ENCODE results near the gene SLC9B1. TPM values are rescaled to one million over a fixed set of nuclear protein-coding genes. Genes with fewer than 3 reads are reported as not detected.

The SLC9B1 gene
- total and polyA plus RNA-seq, 2 of the 8 experiments (the other 6 are each of a cell fraction or from before 2014, with no cell fraction given): 0.08 to 0.19 TPM

DNA sequence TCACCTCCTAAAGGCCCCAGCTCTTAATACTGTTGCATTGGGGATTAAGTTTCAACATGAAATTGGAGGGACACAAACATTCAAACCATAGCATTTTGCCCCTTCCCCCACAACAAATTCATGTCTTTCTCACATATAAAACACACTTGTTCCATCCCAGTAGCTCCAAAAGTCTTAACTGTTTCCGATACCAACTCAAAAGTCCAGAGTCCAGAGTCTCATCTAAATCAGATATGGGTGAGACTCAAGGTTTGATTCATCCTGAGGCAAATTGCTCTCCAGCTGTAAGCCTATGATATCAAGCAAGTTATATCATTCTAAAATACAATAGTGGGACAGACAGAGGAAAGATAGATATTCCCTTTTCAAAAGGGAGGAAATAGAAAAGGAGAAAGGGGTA lies 8.7 kb downstream of the SLC9B1 start:
- Histone ChIP-seq H4K91ac (replicated peaks; ENCODE audit: insufficient read length, low read length) (no peak overlapping the region), H2BK12ac (ENCODE audit: low read depth, low read length) (no peak overlapping the region), H3K23me2 (ENCODE audit: low read depth, low read length) (no peaks in the 10 kb centered on the region), H3K79me1 (ENCODE audit: low read depth, low read length) (no peaks in the 10 kb centered on the region), H3K18ac (ENCODE audit: extremely low read depth, low read length) (no peak overlapping the region), H3K9me3 (ENCODE audit: insufficient read depth in 2 of 2, low read depth in 1 of 2, low read length in 1 of 2) (no peaks in the 10 kb centered on the region), H3K4me1 (replicated peaks in 1 of 4; ENCODE audit: control insufficient read depth in 3 of 4, insufficient read depth in 4 of 4, low read length in 3 of 4) (no peaks in the 10 kb centered on the region), H2BK120ac (replicated peaks; ENCODE audit: low read depth, low read length) (no peak overlapping the region), H2AFZ (ENCODE audit: low read length) (no peak overlapping the region), H4K8ac (ENCODE audit: extremely low read depth, insufficient read depth, low read length) (no peak overlapping the region), H3K4ac (replicated peaks; ENCODE audit: insufficient read length, low read depth, low read length) (no peak overlapping the region), H2AK5ac (ENCODE audit: low read depth, low read length) (no peak overlapping the region), H3K56ac (replicated peaks; ENCODE audit: insufficient read length, low read depth, low read length) (no peak overlapping the region), H3K27ac (ENCODE audit: low read depth, low read length) (no peak overlapping the region), H2BK15ac (ENCODE audit: low read length) (no peak overlapping the region), H3K27me3 (replicated peaks in 1 of 4; ENCODE audit: control insufficient read depth in 3 of 4, extremely low read depth in 1 of 4, insufficient read depth in 3 of 4, low read length in 3 of 4) (no peaks in the 10 kb centered on the region), H3K23ac (ENCODE audit: insufficient read length) (no peak overlapping the region), H3K9ac (replicated peaks in 1 of 4; ENCODE audit: extremely low read depth in 1 of 4, low read depth in 3 of 4, low read length in 3 of 4) (no peak overlapping the region), H3K14ac (ENCODE audit: insufficient read length) (no peak overlapping the region), H4K20me1 (replicated peaks in 1 of 2; ENCODE audit: control insufficient read depth in 1 of 2, insufficient read depth in 2 of 2, low read length in 2 of 2) (no peaks in the 10 kb centered on the region), H2BK20ac (ENCODE audit: low read length) (no peak overlapping the region), H3K79me2 (ENCODE audit: control insufficient read depth in 1 of 2, insufficient read depth in 2 of 2, low read length in 2 of 2) (no peaks in the 10 kb centered on the region), H3K4me3 (ENCODE audit: extremely low read depth in 1 of 4, insufficient read depth in 2 of 4, low read depth in 3 of 4, low read length in 4 of 4) (no peak overlapping the region), H3K4me2 (ENCODE audit: insufficient read depth in 1 of 2, low read depth in 2 of 2, low read length in 2 of 2) (no peak overlapping the region), H4K5ac (ENCODE audit: insufficient read length, low read depth, low read length) (no peak overlapping the region), H3K36me3 (ENCODE audit: control insufficient read depth in 2 of 4, insufficient read depth in 4 of 4, low read length in 3 of 4) (no peaks in the 10 kb centered on the region), H2BK5ac (ENCODE audit: low read depth, low read length) (no peak overlapping the region)
- WGBS, 2 experiments (ENCODE audit: extremely low coverage in 1 of 2, insufficient coverage in 1 of 2, insufficient read length in 1 of 2, insufficient replicate concordance in 2 of 2, low coverage in 1 of 2, low lambda C conversion rate in 2 of 2, missing lambda C conversion rate in 1 of 2): 94% methylated on average over 1 of the region's 1 CpG; no CpG with 5 or more reads in 1 of the 2 experiments
- DNase-seq (ENCODE audit: low read depth in 1 of 2, low spot score in 2 of 2) (no peak), FAIRE-seq (no peak)
- ChIA-PET POLR2A (ENCODE audit: partially characterized antibody) (interaction anchor here (1.1 to 1.4 kb wide), 2 partner anchors 183 to 185 kb away, joined by 3 read pairs; partner anchors contain the start of gene UBE2D3), CTCF (ENCODE audit: partially characterized antibody) (interaction anchor here (0.7 to 2.4 kb wide), 11 partner anchors 15 to 486 kb away, joined by 3 to 15 read pairs (median 4); no protein-coding TSS in a partner anchor)
- TF ChIP-seq EP300 (IDR thresholded peaks at IDR 0.05; ENCODE audit: borderline replicate concordance in 1 of 2, low read depth in 2 of 2, low read length in 2 of 2) (no peak), CBX8 (IDR thresholded peaks at IDR 0.05; ENCODE audit: borderline replicate concordance, low read depth, low read length) (no peak), CHD1 (IDR thresholded peaks at IDR 0.05; ENCODE audit: low read depth, low read length) (no peak), TEAD4 (IDR thresholded peaks at IDR 0.05; ENCODE audit: low read depth, low read length) (no peak), POLR2AphosphoS5 (IDR thresholded peaks at IDR 0.05; ENCODE audit: low read depth, low read length) (no peak), KDM1A (IDR thresholded peaks at IDR 0.05; ENCODE audit: borderline replicate concordance, low read length) (no peak), SUZ12 (IDR thresholded peaks at IDR 0.05; ENCODE audit: low read length) (no peak), POLR2A (IDR thresholded peaks at IDR 0.05; ENCODE audit: control extremely low read depth in 1 of 2, low read depth in 2 of 2, low read length in 2 of 2) (no peak), POU5F1 (IDR thresholded peaks at IDR 0.05; ENCODE audit: low read depth, low read length) (no peak), RFX5 (IDR thresholded peaks at IDR 0.05; ENCODE audit: borderline replicate concordance, low read depth, low read length) (no peak), SAP30 (IDR thresholded peaks at IDR 0.05; ENCODE audit: insufficient read depth, insufficient replicate concordance, low read length) (no peak), PHF8 (conservative IDR thresholded peaks at IDR 0.05; ENCODE audit: low read depth, low read length) (no peak), ASH2L (IDR thresholded peaks at IDR 0.05; ENCODE audit: low read length) (no peak)
- TF ChIP-seq, protein P1, sequence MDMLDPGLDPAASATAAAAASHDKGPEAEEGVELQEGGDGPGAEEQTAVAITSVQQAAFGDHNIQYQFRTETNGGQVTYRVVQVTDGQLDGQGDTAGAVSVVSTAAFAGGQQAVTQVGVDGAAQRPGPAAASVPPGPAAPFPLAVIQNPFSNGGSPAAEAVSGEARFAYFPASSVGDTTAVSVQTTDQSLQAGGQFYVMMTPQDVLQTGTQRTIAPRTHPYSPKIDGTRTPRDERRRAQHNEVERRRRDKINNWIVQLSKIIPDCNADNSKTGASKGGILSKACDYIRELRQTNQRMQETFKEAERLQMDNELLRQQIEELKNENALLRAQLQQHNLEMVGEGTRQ (IDR thresholded peaks at IDR 0.05; ENCODE audit: low read length): no peak

Data from H1 (cell line).